Superior temporal gyrus (tissue), 1 donor: Measurements from ENCODE around the gene SBK2.
"Not testable (repeated sequence)": the region's sequence is repeated elsewhere in the genome, so short reads cannot be mapped to it uniquely, and the experiment has no call there.

Experiments used
- DNase-seq: peaks from one replicate; pipeline ENCODE4 v3.0.0-alpha.2; 2016; ENCODE audit errors: extremely low spot score

Gene SBK2

DNA sequence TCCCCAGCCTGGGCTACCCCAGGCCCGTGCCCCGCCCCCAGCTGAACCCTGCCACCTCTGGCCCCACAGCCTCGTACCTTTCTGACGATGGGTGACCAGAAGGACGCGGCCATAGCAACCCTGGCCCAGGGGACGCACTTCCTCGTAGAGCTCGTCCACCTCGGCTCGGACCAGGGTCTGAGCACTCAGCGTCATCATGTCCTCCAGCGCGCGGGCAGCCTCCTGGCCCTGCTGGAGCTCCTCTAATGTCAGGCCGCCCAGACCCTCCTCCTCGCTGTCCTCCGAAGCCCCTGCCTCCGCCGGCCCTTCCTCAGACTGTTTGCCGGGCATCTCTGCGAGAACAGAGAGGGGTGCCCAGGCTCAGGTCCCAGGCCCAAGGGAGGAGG is 975 bp downstream of the SBK2 start:
- no peak for DNase-seq

DNA sequence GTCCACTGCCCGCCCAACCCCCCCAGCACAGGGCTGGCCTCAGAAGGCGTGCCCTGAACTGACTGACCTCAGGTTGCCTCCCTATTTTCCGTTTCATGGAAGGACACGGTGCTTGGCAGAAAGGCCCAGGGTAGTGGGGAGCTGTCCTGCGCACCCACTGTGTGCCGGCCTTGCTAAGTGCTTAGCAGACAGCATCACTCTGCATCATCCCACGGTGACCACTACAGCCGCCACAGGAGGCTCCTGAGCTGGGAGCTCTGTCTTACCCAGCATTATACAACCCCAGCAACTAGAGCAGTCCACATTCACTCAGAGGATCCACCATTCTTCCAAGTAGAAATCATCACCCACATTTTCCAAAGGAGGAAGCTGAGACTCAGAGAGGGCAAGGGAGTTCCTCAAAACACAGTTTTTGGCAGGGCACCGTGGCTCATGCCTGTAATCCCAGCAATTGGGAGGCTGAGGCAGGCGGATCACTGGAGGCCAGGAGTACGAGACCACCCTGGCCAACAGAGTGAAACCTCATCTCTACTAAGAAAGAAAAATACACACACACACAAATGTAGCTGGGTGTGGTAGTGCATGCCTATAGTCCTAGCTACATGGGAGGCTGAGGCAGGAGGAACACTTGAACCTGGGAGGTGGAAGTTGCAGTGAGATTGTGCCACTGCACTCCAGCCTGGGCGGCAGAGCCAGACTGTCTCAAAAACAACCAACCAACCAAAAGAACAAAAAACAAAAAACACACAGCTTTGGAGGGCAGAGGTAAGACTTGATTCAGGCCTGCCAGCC is 1.6 kb downstream of the SBK2 start:
- DNase-seq = no peak

- not testable (repeated sequence) for DNase-seq
Measured at GRCh38 chr19:55534280-55534679, 2.7 kb downstream of the SBK2 start.

- no peak for DNase-seq
Measured at GRCh38 chr19:55530996-55531395, 5.9 kb downstream of the SBK2 start.

DNA sequence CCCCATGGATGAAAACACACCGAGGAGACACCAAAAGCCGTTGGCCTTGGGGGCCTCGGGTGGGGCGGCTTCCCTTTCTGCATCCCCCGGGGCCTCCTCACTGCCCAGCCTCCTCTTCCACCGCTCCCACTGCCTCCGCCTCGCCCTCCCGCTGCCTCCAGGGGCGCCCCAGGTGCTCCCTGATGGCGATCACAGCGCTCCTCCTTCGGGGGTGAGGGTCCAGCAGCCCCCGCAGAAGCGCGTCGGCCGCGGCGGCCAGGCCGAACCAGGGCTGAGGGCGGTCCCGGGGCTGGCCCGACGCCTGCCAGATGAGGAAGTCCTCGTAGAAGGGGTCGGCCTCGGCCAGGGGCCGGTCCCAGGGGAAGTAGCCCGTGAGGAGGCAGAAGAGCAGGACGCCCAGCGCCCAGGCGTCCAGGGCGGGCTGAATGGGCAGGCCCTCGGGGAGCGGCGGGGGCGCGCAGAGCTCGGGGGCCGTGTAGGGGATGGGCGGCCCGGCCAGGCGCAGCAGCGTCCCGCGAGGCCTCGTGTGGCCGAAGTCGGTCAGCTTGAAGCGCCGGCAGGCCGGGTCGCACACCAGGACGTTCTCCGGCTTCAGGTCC is 7.2 kb downstream of the SBK2 start:
- DNase-seq = no peak

DNA sequence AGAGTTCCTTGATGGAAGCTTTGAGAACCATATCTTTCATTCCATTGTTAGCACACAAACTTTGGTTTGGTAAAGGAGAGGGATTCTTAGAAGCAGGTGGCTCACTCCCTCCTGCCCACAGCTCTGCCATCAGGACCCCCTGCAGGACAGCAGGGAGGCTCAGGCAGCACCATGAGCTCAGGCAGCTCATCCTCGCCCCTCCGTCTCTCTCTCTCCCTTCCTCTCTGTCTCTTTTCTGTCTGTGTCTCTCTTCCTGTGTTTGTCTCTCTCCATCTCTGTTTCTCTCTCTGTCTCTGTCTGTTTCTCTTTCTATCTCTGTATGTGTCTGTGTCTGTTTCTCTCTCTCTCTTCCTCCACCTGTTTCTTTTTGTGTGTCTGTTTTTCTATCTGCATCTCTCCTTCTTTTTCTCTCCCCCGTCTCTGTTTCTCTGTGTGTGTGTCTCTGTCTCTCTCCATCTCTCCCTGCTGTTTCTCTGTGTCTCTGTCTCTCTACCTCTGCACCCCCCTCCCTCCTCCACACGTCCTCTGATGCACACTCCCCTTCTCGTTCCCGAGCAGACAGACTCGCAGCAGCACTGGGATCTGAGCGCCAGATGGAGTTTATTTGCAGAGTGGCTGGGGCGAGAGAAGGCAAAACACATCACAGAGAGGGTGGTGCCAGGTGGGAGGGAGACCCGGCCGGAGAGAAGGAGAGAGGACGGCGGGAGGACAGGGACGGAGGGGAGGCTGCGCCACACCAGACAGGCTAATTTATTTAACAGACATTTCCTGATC is 8.7 kb downstream of the SBK2 start:
- DNase-seq = no peak

DNA sequence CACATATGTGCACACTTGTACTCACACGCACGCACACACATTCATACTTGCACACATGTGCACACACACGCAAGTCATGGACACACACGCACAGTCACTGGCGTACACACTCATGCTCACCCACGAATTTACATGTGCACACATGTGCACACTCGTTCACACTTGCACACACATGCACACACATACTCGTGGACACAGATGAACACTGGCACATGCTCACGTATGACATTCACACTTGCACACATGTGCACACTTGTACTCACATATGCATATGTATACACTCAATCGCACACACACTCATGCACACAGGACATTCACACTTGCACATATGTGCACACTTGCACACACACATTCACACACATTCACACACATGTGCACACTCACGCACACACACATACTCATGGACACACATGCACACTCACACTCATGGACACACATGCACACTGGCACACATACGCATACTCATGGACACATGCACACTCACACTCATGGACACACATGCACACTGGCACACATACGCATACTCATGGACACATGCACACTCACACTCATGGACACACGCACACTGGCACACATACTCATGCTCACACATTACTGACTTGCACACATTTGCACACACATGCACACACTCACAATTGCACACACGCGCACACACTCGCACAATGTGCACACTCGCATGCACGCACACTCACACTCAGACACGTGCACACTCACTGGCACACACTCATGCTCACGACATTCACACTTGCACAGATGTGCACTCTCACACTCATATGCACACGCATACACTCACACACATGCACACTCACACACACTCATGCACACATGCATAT is 9.5 kb downstream of the SBK2 start:
- DNase-seq = no peak

GRCh38 chr19:55526216-55527196 is 10.4 kb downstream of the SBK2 start:
- DNase-seq = no peak

DNA sequence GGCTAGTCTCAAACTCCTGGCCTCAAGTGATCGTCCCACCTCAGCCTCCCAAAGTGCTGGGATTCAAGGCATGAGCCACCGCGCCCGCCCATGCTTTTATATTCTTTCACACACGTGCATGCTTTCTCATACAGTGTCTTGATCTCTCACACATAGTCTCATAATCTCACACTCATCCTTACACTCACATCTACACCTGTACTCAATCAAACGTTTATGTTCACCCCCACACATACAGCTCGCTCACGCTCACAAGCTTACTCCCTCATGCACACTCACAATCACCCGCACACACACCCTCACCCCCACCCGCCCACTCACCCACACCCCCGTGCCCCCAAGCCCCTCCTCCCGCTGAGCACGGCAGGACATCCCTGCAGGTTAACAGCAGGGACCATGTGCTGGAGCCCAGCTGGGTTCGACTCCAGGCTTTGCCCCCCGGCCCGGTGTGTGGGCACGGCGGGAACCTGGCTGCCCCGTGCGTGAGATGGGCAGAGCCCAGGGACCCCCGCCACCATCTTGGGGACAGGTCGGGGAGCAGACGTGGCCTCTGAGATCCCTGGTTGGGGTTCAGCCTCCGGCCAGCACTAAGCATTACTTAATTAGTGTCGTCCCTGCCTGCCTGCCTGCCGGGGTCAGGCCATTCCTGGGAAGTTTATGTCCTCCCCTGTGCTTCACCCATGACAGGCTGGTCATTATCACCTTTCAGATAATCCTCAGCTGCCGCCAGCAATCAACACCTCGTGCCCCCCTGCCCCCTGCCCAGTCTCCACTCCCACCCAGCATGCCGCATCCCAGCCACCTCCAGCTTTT is 11.4 kb downstream of the SBK2 start:
- DNase-seq = no peak

DNA sequence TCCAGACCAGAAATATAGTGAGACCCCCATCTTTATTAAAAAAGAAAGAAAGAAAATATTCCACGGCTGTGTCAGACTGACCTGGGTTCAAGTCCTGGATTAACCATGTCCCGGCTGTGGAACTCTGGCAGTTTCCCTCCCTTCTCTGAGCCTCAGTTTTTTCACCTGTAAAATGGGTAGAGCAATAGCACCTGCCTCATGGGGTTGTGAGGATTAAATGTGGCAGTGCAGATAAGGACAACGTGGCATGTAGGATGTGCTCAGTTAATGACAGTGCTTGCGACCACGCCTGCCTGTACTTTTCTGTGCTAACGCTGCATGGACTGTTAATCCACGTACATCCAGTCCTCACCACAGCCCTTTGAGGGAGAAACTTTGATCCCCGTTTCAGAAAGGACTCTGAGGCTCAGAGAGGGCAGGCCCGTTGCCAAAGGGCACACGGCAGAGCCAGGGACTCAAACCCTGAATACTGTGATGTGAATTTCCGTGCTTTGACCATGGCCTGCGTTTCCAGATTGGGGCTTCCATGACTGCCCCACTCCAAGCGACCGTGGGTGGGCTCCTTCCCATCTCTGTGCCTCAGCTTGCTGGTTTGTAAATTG is 16.1 kb downstream of the SBK2 start:
- no peak for DNase-seq

DNA sequence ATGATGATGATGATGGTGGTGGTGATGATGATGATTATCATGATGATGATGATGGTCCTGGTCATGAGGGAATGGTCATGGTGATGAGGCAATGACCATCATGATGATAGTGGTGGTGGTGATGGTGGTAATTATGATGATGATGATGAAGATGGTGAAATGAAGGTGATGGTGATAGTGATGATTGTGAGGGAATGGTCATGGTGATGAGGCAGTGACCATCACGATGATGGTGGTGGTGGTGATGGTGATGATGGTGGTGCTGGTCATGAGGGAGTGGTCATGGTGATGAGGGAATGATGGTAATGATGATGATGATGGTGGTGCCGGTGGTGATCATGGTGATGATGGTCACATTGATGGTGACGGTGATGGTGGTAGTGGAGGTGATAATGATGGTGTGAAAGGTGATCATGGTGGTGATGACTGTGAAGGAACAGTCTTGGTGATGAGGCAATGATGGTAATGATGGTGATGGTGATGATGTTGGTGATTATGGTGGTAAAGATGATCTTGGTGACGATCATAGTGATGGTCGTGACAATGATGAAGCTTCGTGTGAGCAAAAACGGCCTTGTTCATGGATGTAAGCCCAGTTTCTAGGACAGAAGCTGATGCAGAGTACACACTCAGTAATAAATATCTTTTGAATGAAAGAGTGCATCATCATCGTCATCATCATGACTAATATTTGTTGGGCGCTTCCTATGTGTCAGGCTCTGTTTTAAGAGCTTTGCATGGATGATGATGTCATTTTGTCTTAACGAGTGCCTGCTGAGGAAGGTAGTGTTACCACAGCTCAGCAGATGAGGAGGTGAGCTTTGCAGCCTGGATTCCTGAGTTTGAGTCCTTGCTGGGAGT is 17.3 kb downstream of the SBK2 start:
- no peak for DNase-seq

DNA sequence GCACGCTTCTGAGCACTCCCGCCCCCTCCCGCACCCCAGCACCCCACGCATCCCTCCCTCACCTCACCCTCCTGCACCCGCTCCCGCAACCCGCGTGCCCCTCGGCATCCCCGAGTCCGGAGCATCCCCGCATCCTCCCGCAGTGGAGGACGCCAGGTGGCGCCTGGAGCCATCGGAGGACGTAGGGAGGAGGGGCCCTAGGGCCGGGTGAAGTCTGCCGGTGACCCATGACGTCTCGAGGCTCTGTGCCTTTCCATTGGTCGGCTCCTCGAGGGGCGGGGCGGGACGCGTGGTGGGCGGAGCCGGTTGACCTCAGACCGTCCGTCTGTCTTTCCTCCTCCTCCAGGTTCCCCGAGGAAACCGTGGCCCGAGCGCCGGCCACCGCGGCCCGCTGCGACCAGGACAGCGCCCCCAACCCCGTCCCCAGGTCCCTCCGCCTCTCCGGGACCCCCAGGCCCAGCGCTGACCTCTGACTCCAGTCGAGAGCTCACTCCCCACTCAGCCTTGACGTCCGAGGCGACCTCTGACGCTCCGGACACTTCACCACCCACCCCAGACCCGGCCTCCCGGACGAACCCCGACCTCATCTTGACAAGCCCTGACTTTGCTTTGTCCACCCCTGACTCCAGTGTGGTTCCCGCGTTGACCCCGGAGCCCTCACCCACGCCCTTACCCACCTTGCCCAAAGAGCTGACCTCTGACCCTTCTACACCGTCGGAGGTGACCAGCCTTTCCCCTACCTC is 19.9 kb downstream of the SBK2 start:
- DNase-seq = peak; percentile 95

GRCh38 chr19:55508120-55508519 is 28.8 kb downstream of the SBK2 start:
- no peak for DNase-seq

- DNase-seq = no peak
Measured at GRCh38 chr19:55504981-55505380, 32.0 kb downstream of the SBK2 start.

GRCh38 chr19:55504252-55504603 is 32.7 kb downstream of the SBK2 start:
- no peak for DNase-seq

GRCh38 chr19:55503502-55504251 is 33.3 kb downstream of the SBK2 start:
- peak; percentile 98 for DNase-seq

- no peak for DNase-seq
Measured at GRCh38 chr19:55503157-55503501, 33.8 kb downstream of the SBK2 start.
